ENCODE measurements around the gene MEGF6. TPM values are rescaled to one million over a fixed set of nuclear protein-coding genes. Genes with fewer than 3 reads are reported as not detected.
"Not testable (repeated sequence)": the region's sequence is repeated elsewhere in the genome, so short reads cannot be mapped to it uniquely, and the experiment has no call there.

The MEGF6 gene
- total RNA-seq, 1 experiment from 2014 or later: 2.0 TPM

DNA sequence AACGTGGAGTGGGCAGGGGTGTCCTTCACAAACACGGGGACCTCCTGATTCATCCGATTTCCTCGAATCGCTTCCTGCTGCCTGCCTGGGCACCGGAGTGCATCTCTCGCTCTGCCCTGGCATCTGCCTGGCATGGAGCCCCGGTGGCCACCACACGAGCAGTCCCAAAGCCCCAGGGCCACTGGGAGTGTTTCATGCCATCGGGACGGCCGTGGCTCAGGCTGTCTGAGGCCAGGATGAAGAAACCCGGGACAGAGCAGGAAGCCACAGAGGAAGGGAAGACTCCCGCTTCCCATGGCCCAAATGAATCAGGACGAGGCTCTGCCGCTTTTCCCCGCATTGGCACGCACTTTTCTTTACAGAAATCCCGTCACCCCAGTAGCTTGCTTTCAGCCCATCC is 32.4 kb downstream of the MEGF6 start:
- no peaks in the 10 kb centered on the region for H3K9me3 ChIP-seq (replicated peaks)
- no peak for DNase-seq (ENCODE audit: low read depth in 1 of 2, low spot score in 2 of 2)
- peaks cover 4% of the 10 kb centered on the region; the same call in 1 of the 2 replicates for H3K27me3 ChIP-seq (replicated peaks)
- no peak overlapping the region for H3K27ac ChIP-seq
- H3K4me1 ChIP-seq (replicated peaks): no peaks in the 10 kb centered on the region
- no peaks in the 10 kb centered on the region for H3K36me3 ChIP-seq
- no peak overlapping the region for H3K4me3 ChIP-seq

DNA sequence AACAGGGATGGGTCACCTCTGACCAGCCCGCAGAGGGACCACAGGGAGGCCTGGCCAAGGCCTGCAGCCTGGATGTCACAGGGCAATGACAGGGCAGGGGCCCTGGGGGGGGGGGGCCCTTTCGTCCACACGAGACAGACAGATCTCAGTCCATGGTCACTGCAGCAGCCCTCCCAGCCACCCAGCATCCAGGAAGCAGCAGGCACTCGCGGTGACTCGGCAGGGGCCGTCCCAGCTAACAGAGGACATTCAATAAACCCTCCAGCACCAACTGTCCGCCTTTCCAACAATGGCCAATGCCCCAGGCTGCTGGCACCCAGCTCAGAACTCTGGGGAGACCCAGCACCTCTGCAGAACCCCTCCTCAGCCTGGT is 32.9 kb downstream of the MEGF6 start:
- Histone ChIP-seq H3K27ac (no peak overlapping the region), H3K9me3 (replicated peaks) (no peaks in the 10 kb centered on the region), H3K36me3 (no peaks in the 10 kb centered on the region), H3K27me3 (replicated peaks) (peaks cover 4% of the 10 kb centered on the region; the same call in 1 of the 2 replicates), H3K4me1 (replicated peaks) (no peaks in the 10 kb centered on the region), H3K4me3 (no peak overlapping the region)
- DNase-seq (ENCODE audit: low read depth in 1 of 2, low spot score in 2 of 2): no peak

DNA sequence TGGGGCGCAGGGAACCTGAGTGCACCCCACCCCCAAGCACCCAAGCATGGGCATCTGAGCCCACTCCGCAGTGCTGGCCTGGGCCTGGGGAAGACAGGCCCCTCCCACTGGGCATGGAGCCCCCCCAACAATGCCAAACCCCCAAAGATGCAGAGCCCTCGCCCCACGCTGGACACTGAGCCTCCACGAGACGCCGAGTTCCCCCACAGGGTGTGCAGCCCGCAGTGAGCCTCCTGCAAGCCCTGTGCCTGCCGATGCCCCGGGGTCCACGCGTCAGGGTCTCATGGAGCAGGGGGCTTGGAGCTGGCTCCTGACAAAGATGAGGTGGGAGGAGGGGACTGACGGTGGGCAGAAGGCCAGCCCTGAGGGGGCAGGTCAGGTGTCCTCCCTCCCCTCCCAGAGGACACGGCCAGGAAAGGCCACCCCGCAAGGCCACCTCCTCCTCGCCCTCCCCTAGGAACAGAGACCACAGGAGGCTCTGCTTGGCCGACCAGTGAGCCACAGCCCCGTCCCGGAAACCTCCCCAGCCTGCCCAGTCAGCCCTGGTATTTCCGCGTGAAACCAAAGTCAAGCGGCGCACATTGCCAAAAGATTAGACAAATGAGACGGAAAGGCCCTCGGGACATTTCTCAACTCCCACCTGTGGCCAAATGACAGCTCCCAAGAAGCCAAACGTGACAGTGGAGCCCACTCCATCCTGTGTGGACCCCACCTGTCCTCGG is 33.4 kb downstream of the MEGF6 start:
- Histone ChIP-seq H3K36me3 (no peaks in the 10 kb centered on the region), H3K27ac (no peak overlapping the region), H3K9me3 (replicated peaks) (no peaks in the 10 kb centered on the region), H3K27me3 (replicated peaks) (peaks cover 4% of the 10 kb centered on the region; the same call in 1 of the 2 replicates), H3K4me3 (no peak overlapping the region), H3K4me1 (replicated peaks) (no peaks in the 10 kb centered on the region)
- DNase-seq (ENCODE audit: low read depth in 1 of 2, low spot score in 2 of 2): no peak

DNA sequence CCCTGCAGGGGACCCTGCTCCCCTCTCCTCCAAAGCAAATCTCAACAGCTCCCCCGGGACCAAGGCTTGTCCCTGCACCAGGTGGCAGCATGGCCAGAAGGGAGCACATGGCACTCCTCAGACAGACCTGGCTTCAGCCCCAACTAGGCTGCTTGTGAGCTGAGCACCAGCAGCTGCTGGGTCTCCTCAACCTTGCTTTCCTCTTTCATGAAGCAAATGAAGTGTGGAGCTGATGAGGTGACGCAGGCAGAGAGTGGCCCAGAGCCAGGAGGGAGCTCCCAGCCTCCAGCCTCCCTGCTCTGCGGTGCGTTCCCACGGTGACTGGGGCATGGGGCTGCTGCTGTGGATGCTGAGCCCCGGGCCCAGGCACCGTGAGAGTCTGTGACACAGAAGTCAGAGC is 34.0 kb downstream of the MEGF6 start:
- H3K4me3 ChIP-seq: no peak overlapping the region
- H3K9me3 ChIP-seq (replicated peaks): no peaks in the 10 kb centered on the region
- H3K4me1 ChIP-seq (replicated peaks): no peaks in the 10 kb centered on the region
- 0 out of 2 replicates have a peak, but pooled peaks cover 4% of the 10 kb centered on the region for H3K27me3 ChIP-seq (replicated peaks)
- no peaks in the 10 kb centered on the region for H3K36me3 ChIP-seq
- no peak for DNase-seq (ENCODE audit: low read depth in 1 of 2, low spot score in 2 of 2)
- H3K27ac ChIP-seq: no peak overlapping the region

DNA sequence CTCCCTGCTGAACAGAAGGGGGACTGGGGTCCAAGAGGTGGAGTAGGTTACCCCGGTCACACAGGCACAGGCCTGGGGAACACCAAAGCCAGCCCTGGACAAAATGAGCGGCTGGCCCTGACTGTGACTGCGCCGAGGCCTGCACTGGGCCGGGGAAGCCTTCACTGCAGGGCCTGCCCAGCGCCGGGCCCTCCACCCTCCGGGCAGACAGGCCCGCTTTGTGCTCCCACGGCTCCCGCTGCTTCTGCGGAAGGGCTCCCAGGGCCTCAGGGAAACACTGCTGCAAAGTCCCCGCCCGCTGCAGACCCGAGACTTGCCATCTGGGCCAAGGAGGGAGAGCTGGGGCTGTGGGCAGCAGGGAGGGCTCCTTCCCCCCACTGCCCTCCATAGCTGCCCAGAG is 35.3 kb downstream of the MEGF6 start:
- no peaks in the 10 kb centered on the region for H3K9me3 ChIP-seq (replicated peaks)
- H3K36me3 ChIP-seq: no peaks in the 10 kb centered on the region
- no peak for DNase-seq (ENCODE audit: low read depth in 1 of 2, low spot score in 2 of 2)
- H3K4me1 ChIP-seq (replicated peaks): no peaks in the 10 kb centered on the region
- no peak overlapping the region for H3K4me3 ChIP-seq
- H3K27me3 ChIP-seq (replicated peaks): no peaks in the 10 kb centered on the region
- no peak overlapping the region for H3K27ac ChIP-seq

DNA sequence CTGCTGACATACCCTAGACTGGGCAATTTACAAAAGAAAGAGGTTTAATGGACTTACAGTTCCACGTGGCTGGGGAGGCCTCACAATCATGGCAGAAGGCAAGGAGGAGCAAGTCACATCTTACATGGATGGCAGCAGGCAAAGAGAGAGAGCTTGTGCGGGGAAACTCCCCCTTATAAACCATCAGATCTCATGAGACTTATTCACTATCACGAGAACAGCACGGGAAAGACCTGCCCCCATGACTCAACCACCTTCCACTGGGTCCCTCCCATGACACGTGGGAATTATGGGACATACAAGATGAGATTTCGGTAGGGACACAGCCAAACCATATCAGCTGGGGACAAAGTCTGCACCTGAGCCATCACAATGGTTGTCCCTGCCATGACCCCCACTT is 35.8 kb downstream of the MEGF6 start:
- H3K4me1 ChIP-seq (replicated peaks); DNase-seq (ENCODE audit: low read depth in 1 of 2, low spot score in 2 of 2); H3K36me3 ChIP-seq; H3K27ac ChIP-seq; H3K9me3 ChIP-seq (replicated peaks); H3K4me3 ChIP-seq; H3K27me3 ChIP-seq (replicated peaks): not testable (repeated sequence)

DNA sequence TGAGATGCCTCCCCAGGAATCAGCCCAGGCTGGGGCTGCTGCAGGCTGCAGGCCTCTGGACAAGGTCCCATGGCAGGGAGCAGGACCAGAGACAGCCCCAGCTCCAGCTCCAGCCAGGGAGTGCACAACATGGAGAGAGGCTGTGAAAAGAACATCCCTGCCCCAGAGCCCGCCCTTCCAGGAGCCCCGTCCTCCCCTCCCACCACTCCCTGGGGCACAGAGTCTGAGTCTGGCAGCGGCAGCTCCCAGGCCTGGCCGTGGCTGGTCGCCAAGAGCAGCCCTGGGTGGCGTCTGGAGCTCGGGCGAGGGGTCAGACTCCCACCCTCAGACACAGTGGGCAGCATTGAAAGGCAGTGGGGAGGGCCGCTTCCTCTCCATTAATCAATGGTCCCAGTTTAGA is 37.8 kb downstream of the MEGF6 start:
- no peaks in the 10 kb centered on the region for H3K4me1 ChIP-seq (replicated peaks)
- DNase-seq (ENCODE audit: low read depth in 1 of 2, low spot score in 2 of 2): no peak
- H3K27me3 ChIP-seq (replicated peaks): peaks cover 12% of the 10 kb centered on the region; the same call in 1 of the 2 replicates
- H3K4me3 ChIP-seq: no peak overlapping the region
- H3K36me3 ChIP-seq: no peaks in the 10 kb centered on the region
- H3K9me3 ChIP-seq (replicated peaks): no peaks in the 10 kb centered on the region
- no peak overlapping the region for H3K27ac ChIP-seq

DNA sequence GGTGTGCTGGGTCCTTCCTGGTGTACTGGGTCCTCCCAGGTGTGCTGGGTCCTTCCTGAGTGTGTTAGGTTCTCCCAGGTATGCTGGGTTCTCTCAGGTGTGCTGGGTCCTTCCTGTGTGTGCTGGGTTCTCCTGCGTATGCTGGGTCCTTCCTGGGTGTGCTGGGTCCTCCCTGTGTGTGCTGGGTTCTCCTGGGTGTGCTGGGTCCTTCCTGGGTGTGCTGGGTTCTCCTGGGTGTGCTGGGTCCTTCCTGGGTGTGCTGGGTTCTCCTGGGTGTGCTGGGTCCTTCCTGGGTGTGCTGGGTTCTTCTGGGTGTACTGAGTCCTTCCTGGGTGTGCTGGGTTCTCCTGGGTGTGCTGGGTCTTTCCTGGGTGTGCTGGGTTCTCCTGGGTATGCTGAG is 38.7 kb downstream of the MEGF6 start:
- H3K27ac ChIP-seq; H3K4me1 ChIP-seq (replicated peaks); DNase-seq (ENCODE audit: low read depth in 1 of 2, low spot score in 2 of 2); H3K4me3 ChIP-seq; H3K36me3 ChIP-seq; H3K9me3 ChIP-seq (replicated peaks): not testable (repeated sequence)
- peaks cover 12% of the 10 kb centered on the region; the same call in 1 of the 2 replicates for H3K27me3 ChIP-seq (replicated peaks)

DNA sequence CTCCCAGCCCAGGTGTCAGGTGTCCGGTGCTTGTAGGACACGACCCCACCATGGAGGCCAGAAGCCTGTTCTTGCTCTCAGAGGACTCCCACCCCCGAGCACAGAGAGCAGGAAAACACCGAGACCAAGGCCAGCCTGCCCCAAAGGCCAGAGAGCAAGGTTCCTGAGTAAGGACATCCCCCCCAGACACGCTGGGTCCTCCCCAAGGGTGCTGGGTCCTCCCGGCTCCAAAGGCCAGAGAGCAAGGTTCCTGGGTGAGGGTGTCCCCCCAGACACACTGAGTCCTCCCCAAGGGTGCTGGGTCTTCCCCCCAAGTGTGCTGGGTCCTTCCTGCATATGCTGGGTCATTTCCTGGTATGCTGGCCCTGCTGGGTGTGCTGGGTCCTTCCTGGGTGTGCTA is 40.0 kb downstream of the MEGF6 start:
- no peak for DNase-seq (ENCODE audit: low read depth in 1 of 2, low spot score in 2 of 2)
- Histone ChIP-seq H3K9me3 (replicated peaks) (no peaks in the 10 kb centered on the region), H3K27ac (no peak overlapping the region), H3K27me3 (replicated peaks) (peaks cover 15% of the 10 kb centered on the region; the same call in 1 of the 2 replicates), H3K4me1 (replicated peaks) (no peaks in the 10 kb centered on the region), H3K4me3 (no peak overlapping the region), H3K36me3 (no peaks in the 10 kb centered on the region)

DNA sequence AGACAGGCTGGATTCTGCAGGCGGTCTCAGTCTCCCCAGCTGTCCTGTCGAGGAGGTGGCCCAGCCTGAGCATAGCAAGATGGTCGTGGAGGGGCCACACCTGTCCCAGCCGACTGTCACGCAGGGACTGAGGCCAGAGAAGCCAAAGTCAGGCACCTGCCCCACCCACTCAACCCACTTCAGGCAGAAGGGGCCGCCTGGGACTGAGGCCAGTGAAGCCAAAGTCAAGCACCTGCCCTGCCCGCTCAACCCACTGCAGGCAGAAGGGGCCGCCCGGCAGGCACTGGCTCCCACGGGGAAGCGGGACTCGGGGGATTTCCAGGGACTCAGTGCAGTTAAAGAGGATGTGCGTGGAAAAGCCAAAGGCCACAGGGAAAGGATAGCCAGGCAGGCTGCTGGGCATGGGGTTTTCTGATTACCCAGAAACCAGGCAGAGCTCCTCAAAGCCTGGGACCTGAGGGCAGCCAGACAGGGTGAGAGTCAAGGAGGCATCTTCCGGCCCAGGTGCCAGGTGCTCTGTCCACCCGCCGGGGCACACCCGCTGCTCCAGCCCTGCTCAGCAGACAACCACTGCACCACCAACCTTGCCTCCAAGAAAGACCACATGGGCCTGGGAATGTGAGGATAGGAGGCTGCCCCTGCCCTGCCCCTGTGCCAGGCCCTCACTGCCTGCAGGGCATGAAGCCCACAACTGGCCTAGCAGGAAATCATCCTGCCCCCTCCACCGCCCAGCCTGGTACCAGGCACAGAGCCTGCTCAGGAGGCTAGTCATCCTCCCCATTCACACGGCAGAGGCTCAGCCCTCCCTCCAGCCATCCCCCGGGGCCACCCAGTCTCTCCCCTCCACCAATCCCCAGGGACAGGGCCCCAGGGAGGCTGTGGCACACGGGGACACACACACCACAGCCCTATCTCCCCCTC is 41.0 kb downstream of the MEGF6 start:
- no peaks in the 10 kb centered on the region for H3K9me3 ChIP-seq (replicated peaks)
- no peak for DNase-seq (ENCODE audit: low read depth in 1 of 2, low spot score in 2 of 2)
- no peak overlapping the region for H3K4me3 ChIP-seq
- H3K4me1 ChIP-seq (replicated peaks): no peaks in the 10 kb centered on the region
- H3K36me3 ChIP-seq: no peaks in the 10 kb centered on the region
- H3K27me3 ChIP-seq (replicated peaks): peaks cover 15% of the 10 kb centered on the region; the same call in 1 of the 2 replicates
- H3K27ac ChIP-seq: no peak overlapping the region

DNA sequence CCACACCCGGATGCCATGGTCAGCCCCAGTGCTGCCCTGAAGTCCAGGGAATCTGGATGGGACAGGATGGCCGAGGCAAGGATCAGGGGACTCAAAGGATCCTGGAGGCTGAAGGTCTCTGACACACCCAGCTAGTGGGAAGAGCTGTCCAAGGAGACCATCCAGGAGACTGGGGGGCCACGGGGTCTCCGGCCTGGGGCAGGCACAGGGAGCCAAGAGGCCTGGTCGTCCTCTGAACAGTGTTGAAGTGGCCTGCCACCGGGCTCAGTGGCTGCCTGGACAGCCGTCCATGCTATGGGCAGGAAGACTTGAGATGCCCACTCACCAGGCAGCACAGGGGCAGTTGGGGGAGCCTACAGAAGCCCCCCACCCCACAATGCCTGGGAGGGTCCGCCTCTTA is 41.9 kb downstream of the MEGF6 start:
- Histone ChIP-seq H3K4me1 (replicated peaks) (no peaks in the 10 kb centered on the region), H3K27me3 (replicated peaks) (peaks cover 15% of the 10 kb centered on the region; the same call in 1 of the 2 replicates)

DNA sequence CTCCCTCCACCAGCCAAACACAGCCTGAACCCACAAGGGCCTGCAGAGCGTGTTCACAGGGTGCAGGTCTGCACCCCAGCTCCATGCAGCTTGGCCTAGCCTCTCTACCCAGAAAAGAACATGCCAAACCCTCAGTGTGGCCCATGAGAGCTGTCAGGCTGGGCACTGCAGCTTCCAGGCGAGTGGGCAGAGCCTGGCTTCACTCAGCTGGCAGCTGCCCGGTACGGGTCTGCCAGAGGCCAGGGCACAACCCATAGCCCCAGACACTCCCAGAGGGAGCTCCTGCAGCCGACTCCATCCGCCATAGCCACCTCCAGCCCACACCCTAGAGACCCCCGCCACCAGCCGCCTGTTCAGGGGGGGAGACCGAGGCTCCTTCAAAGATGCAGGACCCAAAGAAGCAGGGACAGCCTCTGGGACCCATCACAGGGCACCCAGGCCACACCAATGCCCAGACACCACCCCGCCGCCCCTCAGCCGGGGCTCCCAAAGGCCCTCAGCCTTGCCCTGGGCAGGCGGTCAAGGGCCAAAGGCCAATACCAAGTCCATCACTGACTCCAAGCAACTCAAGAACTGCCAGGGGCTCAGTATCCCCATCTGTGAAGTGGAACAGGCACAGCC is 42.4 kb downstream of the MEGF6 start:
- DNase-seq (ENCODE audit: low read depth in 1 of 2, low spot score in 2 of 2): no peak
- H3K36me3 ChIP-seq: no peaks in the 10 kb centered on the region
- no peak overlapping the region for H3K4me3 ChIP-seq
- H3K27me3 ChIP-seq (replicated peaks): peaks cover 15% of the 10 kb centered on the region; the same call in 1 of the 2 replicates
- no peak overlapping the region for H3K27ac ChIP-seq
- no peaks in the 10 kb centered on the region for H3K9me3 ChIP-seq (replicated peaks)
- H3K4me1 ChIP-seq (replicated peaks): no peaks in the 10 kb centered on the region

More for the DNA sequence above, 41.9 kb downstream of the MEGF6 start:
- Histone ChIP-seq H3K9me3 (replicated peaks) (no peaks in the 10 kb centered on the region), H3K4me3 (no peak overlapping the region), H3K27ac (no peak overlapping the region), H3K36me3 (no peaks in the 10 kb centered on the region)
- DNase-seq (ENCODE audit: low read depth in 1 of 2, low spot score in 2 of 2): no peak

DNA sequence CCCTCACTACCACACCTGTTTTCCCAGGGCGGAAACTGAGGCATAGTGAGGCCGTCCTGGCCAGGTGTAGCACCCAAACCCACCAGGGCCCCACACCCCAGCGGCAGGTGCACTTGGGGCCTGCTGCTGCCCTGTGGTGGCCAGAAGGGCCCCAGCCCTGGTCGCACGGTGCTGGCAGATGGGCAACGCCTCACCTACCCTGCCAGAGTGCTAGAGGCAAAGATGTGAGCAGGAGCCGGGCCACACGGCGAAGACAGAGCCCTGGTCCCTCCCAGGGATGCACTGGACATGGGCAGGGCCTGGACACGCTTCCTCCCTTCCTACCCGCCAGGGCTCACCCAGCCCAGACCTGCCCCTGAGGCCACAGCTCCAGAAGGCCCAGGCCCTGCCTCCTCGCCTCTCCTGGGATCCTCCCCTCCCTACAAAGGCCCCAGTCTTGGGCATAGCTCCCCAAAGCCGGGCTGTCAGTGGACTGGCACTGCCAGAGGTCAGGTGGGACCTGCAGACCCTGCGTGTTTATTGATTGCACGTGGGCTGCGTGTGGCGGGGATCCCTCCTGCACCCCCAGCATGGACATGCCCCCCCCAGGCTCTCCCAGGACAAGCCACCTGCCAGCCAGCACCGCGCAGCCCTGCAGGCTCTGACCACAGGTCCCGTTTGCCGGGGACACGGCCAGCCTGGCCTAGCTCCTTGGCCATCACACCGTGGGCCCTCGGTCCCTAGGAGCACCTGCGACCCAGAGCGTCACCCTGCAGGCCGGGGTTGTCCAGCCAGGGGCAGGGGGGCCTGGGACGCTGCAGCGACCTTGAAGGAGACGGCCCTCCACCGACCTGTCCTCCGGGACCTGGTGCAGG is 44.1 kb downstream of the MEGF6 start:
- Histone ChIP-seq H3K4me3 (no peak overlapping the region), H3K36me3 (no peaks in the 10 kb centered on the region), H3K27me3 (replicated peaks) (peaks cover 21% of the 10 kb centered on the region), H3K4me1 (replicated peaks) (no peaks in the 10 kb centered on the region), H3K27ac (no peak overlapping the region), H3K9me3 (replicated peaks) (no peaks in the 10 kb centered on the region)
- DNase-seq (ENCODE audit: low read depth in 1 of 2, low spot score in 2 of 2): no peak
